Activated effector memory CD4-positive, alpha-beta T cell treated with Interleukin-2 at 50 U/mL for 16 hours (primary cell): ENCODE results near the gene NUDT4B.
"Not testable (repeated sequence)": the region's sequence is repeated elsewhere in the genome, so short reads cannot be mapped to it uniquely, and the experiment has no call there.

Experiments used
- DNase-seq: peaks from one replicate; pipeline ENCODE4 v3.0.0-alpha.2; 2020

Gene NUDT4B

DNA sequence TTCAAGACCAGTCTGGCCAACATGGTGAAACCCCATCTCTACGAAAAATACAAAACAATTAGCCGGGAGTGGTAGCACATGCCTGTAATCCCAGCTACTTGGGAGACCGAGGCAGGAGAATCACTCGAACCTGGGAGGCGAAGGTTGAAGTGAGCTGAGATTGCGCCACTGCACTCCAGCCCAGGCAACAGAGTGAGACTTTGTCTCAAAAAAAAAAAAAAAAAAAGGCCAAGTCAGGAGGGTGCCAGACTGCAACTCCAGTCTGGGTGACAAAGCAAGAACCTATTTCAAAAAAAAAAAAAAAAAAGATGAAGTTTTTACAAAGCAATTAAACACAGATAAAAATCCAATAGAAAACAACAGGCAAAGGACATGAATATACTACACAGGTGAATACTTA is 9.9 kb upstream of the NUDT4B start:
- not testable (repeated sequence) for DNase-seq

DNA sequence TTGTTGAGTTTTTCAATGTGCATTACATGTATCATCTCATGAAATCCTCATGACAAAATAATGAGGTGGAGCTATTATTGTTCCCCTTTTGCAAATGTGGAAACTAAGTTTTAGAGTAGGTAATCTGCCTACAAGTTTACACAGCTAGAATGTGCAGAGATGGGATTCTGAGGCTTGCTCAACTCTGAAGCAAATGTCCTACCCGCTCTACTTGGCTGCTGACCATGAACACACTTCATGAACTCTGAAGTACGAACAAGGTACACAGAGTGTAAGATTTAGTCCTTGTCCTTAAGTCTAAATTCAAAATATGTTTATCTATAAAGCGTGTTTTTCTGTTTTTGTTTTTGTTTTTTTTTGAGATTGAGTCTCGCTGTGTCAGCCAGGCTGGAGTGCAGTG is 5.4 kb upstream of the NUDT4B start:
- DNase-seq = not testable (repeated sequence)

- not testable (repeated sequence) for DNase-seq
Measured at GRCh38 chr1:148743726-148744720, 4.6 kb upstream of the NUDT4B start.

DNA sequence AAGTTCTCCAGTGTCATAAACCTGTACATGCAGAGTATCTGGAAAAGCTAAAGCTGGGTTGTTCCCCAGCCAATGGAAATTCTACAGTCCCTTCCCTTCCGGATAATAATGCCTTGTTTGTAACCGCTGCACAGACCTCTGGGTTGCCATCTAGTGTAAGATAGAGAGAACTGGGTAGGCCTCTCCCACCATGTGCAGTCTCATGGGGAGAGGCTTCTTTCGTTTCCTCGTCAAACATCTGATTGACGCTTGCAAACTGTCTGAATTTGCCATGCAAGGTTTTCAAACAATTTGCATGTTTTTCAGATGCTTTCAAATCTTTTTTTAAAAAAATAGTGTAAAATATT is 734 bp downstream of the NUDT4B start:
- not testable (repeated sequence) for DNase-seq

DNA sequence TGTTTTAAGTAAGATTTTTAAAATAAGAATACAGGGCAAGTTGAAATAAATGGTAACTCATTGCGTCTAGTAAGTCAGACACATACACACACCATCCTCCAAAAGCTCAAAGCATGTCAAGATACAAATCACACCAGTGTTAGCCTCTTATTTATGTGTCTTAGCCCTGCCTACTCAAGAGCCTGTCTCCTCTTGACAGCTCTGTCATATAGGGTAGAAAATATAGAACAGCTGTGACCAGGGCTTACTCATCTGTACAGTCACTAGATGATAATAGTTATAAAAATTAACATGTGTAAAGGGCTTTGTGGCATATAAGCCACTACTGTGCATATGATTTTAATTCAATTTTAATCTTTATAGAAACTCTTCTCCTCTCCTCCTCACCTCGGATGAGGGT is 7.7 kb downstream of the NUDT4B start:
- not testable (repeated sequence) for DNase-seq

DNA sequence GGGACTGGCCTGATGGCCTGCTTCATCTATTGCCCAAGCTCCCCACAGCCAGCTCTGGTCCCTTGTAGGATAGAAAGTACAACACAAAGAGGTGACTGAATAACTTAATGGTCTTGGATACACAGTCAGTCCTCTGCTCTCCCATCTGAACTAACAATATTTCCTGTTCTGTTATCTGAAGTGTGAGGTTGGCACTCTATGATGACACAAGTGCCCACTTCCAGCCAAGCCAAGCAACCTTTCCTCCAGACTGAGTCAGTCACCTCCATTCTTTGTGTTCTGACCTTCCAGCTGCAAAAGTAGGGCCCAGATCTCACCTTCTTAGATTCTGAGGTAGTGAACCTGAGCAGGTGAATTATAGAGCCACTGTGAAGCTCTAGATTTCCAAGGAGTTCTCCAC is 8.9 kb downstream of the NUDT4B start:
- not testable (repeated sequence) for DNase-seq

- not testable (repeated sequence) for DNase-seq
Measured at GRCh38 chr1:148758412-148758811, 9.8 kb downstream of the NUDT4B start.

- not testable (repeated sequence) for DNase-seq
Measured at GRCh38 chr1:148758925-148759324, 10.4 kb downstream of the NUDT4B start.

DNA sequence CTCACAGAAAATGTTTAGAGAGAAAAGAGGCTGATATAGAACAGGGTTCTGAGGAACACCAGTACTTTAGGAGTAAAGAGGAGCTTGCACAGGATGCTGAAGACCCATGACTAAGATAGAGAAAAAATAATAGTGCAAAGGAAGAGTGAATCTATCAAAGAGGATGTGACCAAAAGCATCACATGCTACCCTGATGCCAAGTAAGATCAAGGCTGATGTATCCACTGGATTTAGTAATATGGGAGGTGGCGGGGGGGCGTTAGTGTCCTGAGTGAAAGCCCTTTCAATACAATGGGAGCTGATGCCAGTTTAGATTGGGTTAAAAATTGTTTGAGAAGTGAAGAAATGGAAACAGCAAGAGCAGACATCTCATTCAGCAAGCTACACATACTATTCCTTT is 11.2 kb downstream of the NUDT4B start:
- not testable (repeated sequence) for DNase-seq

- DNase-seq = not testable (repeated sequence)
Measured at GRCh38 chr1:148760206-148760605, 11.6 kb downstream of the NUDT4B start.

- not testable (repeated sequence) for DNase-seq
Measured at GRCh38 chr1:148761360-148761759, 12.8 kb downstream of the NUDT4B start.

DNA sequence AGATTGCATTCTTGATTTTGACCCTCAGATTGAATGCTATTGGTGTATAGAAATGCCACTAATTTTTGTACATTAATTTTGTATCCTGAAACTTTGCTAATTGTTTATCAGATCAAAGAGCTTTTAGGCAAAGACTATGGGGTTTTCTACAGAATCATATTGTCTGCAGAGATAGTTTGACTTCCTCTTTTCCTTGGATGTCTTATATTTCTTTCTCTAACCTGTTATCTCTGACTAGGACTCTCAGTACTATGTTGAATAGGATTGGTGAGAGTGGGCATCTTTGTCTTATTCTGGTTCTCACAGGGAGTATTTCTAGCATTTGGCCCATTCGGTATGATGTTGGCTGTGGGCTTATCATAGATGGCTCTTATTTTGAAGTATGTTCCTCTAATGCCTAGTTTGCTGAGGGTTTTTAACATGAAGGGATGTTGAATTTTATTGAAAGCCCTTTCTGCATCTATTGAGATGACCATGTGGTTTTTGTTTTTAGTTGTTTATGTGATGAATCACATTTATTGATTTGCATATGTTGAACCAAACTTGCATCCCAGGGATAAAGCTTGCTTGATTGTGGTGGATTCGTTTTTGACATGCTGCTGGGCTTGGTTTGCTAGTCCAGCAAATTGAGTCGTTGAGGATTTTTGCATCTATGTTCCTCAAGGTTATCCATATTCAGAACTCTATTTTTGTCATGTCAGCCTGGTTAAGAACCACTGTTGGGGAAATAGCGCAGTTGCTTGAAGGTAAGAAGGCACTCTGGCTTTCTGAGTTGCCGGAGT is 16.9 kb downstream of the NUDT4B start:
- not testable (repeated sequence) for DNase-seq

DNA sequence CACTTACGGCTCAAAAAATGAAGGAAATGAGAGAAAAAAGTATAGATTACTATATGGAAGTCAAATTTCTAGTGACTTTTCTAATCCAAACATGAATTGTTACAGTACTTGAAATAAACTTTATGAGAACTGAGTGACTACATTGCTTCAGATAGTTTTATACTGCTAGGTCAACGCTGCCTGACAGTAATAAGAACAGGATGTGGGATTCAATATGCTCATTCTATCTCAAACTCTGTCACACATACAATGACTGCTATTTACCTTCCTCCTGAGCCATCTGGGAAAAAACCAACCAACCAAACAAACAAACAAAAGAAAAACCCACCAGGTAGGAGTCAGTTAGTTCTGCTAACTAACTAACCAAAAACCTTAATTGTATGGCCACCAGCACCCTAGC is 20.0 kb downstream of the NUDT4B start:
- not testable (repeated sequence) for DNase-seq

GRCh38 chr1:148769495-148769894 is 20.9 kb downstream of the NUDT4B start:
- not testable (repeated sequence) for DNase-seq

- DNase-seq = not testable (repeated sequence)
Measured at GRCh38 chr1:148773690-148774089, 25.1 kb downstream of the NUDT4B start.

GRCh38 chr1:148774102-148774501 is 25.5 kb downstream of the NUDT4B start:
- not testable (repeated sequence) for DNase-seq

- not testable (repeated sequence) for DNase-seq
Measured at GRCh38 chr1:148775263-148775662, 26.7 kb downstream of the NUDT4B start.

DNA sequence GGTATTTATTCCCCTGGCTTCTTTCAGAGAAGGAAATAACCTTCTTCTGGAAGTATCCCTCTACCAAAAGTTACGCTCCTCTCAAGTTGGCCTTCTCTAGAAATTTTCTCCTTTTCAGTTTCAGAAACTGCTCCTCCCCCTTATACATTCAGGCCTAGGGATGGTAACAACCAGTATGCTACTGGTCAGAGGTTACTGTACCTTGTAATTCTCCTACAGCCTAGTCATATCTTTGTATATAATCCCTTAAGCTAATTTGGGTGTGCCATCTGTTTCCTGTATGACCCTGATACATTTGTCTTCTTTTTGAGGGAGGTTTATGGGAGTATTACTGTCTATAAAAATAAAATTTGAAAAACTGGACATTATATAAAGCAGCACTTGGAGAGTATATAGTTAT is 29.1 kb downstream of the NUDT4B start:
- DNase-seq = not testable (repeated sequence)

DNA sequence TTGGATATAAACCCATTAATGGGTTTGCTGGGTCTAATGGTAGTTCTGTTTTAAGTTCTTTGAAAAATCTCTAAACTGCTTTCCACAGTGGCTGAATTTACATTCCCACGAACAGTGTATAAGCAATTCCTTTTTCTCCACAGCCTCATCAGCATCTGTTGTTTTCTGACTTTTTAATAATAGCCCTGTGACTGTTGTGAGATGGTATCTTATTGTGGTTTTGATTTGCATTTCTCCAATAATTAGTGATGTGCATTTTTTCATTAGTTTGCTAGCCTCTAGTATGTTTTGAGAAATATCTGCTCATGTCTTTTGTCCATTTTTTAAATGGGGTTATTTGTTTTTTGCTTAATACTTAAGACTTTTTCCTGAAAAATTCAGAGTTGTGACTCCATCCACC is 31.8 kb downstream of the NUDT4B start:
- DNase-seq = not testable (repeated sequence)

GRCh38 chr1:148791543-148792099 is 43.0 kb downstream of the NUDT4B start:
- not testable (repeated sequence) for DNase-seq

GRCh38 chr1:148793762-148794332 is 45.3 kb downstream of the NUDT4B start:
- DNase-seq = not testable (repeated sequence)
